ENCODE data around the gene SLC48A1. TPM values are rescaled to one million over a fixed set of nuclear protein-coding genes. Genes with fewer than 3 reads are reported as not detected.
A peak's percentile ranks its signal among the peaks of the same experiment; 100 is the strongest.

SLC48A1 gene
- total RNA-seq, 4 donors from 2014 or later, result 18.9 to 35.4 (median 25.4) TPM

DNA sequence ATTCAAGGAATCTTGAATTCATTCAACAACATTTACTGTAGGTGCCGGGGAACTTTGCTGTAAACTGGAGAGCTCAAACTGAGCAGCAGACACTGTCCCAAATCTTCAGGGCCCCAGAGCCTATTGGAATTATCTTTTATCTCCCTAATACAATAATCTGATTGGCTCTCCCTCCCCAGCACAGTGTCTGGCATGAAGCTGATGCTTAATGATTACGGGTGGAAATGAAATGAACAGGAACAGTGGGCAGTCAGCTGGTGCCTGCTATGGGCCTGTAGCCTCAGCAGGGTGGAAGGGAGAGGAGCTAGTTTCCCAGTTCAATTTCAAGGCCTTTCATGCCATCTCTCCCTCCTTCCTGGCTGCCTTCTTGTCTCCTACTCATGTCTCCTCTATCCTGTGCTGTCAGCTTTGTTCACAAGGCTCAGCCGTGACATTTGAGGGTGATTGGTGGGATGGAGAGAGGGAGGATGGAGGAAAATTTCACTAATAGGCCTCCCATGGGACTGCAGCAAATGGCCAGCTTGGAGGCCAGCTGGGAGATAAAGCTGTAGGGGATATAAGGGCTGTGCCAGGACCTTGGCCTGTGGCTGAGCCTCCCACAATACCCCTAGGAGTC is 10.1 kb upstream of the SLC48A1 start:
- 50 to 53% methylated on average over 2 to 3 of the region's 3 CpGs for WGBS, 2 donors
- TF ChIP-seq, protein P1, sequence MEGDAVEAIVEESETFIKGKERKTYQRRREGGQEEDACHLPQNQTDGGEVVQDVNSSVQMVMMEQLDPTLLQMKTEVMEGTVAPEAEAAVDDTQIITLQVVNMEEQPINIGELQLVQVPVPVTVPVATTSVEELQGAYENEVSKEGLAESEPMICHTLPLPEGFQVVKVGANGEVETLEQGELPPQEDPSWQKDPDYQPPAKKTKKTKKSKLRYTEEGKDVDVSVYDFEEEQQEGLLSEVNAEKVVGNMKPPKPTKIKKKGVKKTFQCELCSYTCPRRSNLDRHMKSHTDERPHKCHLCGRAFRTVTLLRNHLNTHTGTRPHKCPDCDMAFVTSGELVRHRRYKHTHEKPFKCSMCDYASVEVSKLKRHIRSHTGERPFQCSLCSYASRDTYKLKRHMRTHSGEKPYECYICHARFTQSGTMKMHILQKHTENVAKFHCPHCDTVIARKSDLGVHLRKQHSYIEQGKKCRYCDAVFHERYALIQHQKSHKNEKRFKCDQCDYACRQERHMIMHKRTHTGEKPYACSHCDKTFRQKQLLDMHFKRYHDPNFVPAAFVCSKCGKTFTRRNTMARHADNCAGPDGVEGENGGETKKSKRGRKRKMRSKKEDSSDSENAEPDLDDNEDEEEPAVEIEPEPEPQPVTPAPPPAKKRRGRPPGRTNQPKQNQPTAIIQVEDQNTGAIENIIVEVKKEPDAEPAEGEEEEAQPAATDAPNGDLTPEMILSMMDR (IDR thresholded peaks at IDR 0.05), result no peak
- TF ChIP-seq POLR2A (IDR thresholded peaks at IDR 0.05), result no peak
- Histone ChIP-seq H3K4me3 (no peak overlapping the region), H3K27me3 (no peaks in the 10 kb centered on the region), H3K36me3 (no peaks in the 10 kb centered on the region), H3K9me3 (no peaks in the 10 kb centered on the region), H3K27ac (peak overlapping the region; percentile 28 to 61 (median 54)), H3K4me1 (peaks cover 31 to 76% (median 42%) of the 10 kb centered on the region in 3 donors)
- no peak for DNase-seq
- intact Hi-C loops (cut with DNase I), result no loop called here

DNA sequence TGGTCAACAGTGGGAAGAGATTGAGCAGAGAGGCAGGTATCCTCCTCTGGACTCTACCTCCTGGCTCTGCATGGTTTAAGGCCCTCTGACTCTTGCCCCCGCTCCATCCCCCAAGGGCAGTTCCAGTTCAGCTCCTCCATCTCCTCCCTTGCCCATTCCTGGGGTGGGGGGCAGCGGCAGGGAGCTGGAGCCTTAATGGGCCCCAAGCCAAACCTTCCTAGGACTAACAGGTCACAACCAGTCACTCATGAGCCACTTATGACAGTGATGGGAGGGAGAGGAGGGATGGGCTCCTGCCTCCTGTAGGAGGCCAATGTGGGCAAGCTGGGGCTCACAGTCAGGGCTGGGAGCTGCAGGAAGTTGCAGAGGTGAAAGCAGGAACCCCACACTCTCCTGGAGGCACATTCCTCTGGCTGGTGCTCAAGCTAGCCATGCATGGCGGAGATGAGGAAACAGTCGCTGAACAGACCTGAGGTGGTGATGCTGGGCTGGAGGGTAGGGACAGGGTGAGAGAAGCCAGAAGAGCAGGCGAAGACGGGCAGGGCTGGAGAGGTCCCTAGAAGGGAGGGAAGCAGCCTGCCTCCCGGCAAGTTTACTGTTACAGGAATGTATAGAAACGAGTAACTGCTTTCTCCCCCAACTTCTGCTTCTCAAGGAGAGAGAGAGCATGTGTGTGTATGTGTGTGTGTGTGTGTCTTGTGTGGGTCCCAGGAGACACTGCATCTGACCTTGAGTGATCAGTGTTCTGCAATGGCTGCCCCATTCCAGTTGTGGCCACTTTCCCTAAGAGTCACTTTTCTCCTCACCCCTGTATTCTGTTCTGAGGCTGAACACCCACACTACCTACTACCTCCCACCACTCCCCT is 9.3 kb upstream of the SLC48A1 start:
- H3K4me3 ChIP-seq, result no peak overlapping the region
- H3K27me3 ChIP-seq, result no peaks in the 10 kb centered on the region
- H3K36me3 ChIP-seq, result no peaks in the 10 kb centered on the region
- H3K27ac ChIP-seq, result peak overlapping the region; percentile 28 to 61 (median 54)
- no peaks in the 10 kb centered on the region for H3K9me3 ChIP-seq
- 47% methylated on average over 6 of the region's 8 CpGs for WGBS, 2 donors
- no peak for DNase-seq
- H3K4me1 ChIP-seq, result peaks cover 29 to 76% (median 39%) of the 10 kb centered on the region in 3 donors
- intact Hi-C loops (cut with DNase I), result no loop called here
- no peak for TF ChIP-seq POLR2A (IDR thresholded peaks at IDR 0.05)
- TF ChIP-seq, protein P1 (IDR thresholded peaks at IDR 0.05), result peak in 1 of 6 experiments; percentile 8

DNA sequence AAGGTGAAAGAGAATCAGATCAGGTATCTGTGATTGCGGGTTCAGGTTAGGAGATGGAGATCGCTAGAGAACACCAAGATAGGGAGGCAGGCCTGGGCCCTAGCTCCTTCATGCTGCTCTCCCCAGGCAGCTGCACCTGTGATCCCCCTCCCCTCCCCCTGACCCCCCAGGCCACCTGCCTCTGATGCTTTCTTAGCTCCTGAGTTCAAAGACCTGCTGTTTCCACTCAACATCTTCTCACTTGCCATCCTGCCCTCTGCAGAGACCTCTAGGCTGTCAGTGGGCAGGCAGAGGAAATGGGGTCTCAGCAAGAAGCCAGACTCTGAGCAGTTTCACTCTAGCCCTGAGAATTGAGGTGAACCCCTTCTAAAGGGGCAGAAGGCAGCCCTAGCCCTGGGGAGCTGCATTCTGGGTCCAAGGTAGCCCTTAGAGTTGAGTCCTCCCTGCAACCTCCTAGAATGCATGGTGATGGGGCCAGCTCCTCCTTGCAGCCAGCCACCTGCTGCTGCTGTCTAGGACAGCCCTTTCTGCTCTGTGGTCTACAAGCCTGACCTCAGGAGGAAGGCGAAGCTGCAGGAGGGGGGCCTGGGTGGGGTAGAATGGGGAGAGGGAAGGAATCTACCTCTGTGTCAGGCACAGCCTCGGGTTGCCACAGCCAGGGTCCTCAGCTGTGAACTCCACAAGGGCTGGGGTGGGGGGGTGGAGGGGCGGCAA is 6.4 kb upstream of the SLC48A1 start:
- Histone ChIP-seq H3K4me3 (no peak overlapping the region), H3K4me1 (peaks cover 19 to 84% (median 38%) of the 10 kb centered on the region in 3 donors), H3K27ac (no peak overlapping the region), H3K9me3 (no peaks in the 10 kb centered on the region), H3K36me3 (no peaks in the 10 kb centered on the region), H3K27me3 (no peaks in the 10 kb centered on the region)
- intact Hi-C loops (cut with DNase I), result no loop called here
- TF ChIP-seq, protein P1 (IDR thresholded peaks at IDR 0.05), result no peak
- no peak for TF ChIP-seq POLR2A (IDR thresholded peaks at IDR 0.05)
- no peak for DNase-seq
- 70 to 80% methylated on average over 1 to 3 of the region's 5 CpGs for WGBS, 2 donors

DNA sequence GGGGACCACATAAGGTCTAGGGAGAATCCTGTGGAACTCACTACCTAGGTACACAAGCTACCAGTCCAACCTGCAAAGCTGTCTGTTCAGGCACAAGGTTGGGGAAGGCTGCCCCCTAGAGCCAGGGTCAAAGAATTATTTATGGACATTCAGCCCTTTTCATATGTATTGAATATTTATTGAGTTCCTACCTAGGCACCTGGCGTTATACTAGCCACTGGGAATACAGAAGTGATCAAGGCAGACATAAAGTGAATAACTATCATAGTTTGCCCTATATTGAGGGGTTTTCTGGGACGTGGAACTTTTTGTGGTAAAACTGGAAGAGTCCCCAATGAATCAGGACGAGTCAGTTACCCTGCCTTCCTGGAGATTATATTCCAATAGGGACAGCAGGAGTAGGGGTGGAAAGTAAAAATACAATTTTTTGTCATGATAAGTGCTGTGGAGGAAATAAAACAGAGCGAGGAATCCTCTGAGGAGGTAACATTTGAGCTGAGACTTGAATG is 5.8 kb upstream of the SLC48A1 start:
- intact Hi-C loops (cut with DNase I), result no loop called here
- Histone ChIP-seq H3K4me1 (peaks cover 19 to 89% (median 38%) of the 10 kb centered on the region in 3 donors), H3K27ac (no peak overlapping the region), H3K36me3 (no peaks in the 10 kb centered on the region), H3K4me3 (no peak overlapping the region), H3K27me3 (no peaks in the 10 kb centered on the region), H3K9me3 (no peaks in the 10 kb centered on the region)
- no peak for DNase-seq
- TF ChIP-seq, protein P1 (IDR thresholded peaks at IDR 0.05), result peak; percentile 53 to 77 (median 63)
- no peak for TF ChIP-seq POLR2A (IDR thresholded peaks at IDR 0.05)
- 34 to 41% methylated on average over 4 of the region's 4 CpGs for WGBS, 2 donors
